Smooth muscle cell of the brain vasculature (primary cell): ENCODE data around the gene MAMDC4.
A peak's percentile ranks its signal among the peaks of the same experiment; 100 is the strongest.
"Not testable (repeated sequence)": the region's sequence is repeated elsewhere in the genome, so short reads cannot be mapped to it uniquely, and the experiment has no call there.

Experiments used
- DNase-seq: peaks from one replicate; pipeline ENCODE4 v3.0.0-alpha.2; 2012; ENCODE audit warnings: low read depth, low spot score

MAMDC4 gene

DNA sequence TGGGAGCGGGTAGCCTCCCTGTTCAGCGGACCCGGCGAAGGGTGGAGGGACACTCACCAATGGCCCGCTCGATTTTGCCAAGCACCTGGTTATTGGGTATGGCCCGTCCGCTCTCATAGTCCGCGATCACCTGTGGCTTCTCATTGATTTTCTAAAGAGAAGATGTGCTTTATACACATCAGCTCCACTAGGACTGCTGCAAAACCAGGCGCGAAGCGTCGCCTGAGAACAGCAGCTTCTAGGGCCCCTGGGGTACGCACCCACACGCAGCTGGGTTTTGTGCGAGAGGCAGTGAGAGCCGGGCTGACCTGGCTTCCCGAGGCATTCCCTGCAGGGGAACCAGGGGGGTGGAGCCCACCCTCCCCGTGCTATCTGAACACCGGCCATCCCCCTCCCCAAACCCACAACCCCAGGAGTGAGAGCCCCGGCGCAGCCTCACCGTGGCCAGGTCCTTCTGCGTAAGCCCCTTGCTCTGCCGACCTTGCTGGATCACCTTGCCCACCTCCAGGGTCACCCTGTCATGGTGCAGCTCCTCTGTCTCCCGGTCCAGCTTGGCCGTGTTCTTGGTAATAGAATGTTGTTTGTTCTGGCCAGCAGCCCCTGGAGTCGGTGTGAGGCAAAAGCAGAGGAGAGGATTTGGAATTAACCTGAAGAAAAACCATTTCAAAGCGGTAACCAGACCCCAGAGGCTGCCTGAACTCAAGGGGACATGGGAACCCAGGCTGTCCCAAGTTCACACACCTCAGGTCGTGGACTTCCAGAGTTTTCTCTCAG is 10.9 kb downstream of the MAMDC4 start:
- no peak for DNase-seq

DNA sequence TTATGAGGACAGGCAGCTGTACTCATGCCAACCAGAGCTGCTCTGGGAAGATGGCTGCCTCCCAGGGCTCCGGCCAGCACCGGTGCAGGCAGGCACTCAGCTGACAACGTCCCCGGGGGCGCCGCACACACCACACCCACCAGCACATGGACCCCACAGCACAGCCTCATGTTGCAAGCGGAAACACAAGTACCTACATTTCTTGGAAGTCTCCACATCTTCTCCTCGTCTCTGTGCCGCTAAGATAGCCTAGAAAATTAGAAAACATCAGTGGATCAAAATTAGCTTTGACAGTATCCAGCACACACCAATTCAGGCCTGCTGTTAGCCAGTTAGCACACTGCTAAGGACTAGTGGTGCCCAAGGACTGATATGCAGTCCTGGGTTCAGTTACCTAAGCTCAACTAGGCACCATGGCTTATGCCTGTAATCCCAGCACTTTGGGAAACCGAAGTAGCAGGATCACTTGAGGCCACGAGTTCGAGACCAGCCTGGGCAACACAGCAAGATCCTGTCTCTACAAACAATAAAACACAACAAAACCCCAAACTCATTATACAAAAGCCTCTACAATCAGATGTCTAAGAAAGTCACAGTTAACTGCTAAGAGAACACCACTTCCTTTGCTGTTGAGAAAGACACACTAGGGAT is 11.6 kb downstream of the MAMDC4 start:
- no peak for DNase-seq

DNA sequence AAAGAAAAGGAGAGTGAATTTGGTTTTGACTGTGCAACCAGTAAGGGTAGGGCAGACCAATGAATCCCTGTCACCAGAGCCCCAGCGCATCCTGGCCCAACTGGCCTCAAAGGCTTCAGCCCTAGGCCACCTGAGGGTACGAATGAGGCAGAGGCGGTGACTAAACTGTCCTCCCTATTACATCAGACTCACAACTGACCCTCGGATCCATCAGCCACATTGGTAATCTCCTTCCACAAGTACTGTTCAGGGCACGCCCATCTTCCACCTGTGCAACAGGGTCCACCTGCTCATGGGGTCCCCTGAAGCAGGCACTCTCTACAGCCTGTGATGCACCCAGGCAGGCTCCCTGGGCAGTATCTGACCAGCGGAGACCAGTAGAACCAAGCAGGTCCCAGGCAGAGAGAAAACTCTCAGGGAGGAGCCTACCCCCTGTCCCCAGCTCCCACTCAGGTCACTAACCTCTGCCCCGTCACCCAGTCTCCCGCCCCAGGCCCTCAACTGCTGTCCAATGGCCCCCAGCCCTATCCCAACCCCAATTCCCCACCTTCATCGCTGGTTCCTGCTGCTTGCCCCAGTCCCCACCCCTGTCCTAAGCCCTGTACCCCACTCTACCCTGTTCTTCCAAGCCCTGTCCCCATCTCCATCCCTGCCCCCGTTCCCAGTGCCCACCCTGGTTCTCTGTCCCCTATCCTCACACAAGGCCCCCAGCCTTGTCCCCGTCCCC is 13.1 kb downstream of the MAMDC4 start:
- no peak for DNase-seq

DNA sequence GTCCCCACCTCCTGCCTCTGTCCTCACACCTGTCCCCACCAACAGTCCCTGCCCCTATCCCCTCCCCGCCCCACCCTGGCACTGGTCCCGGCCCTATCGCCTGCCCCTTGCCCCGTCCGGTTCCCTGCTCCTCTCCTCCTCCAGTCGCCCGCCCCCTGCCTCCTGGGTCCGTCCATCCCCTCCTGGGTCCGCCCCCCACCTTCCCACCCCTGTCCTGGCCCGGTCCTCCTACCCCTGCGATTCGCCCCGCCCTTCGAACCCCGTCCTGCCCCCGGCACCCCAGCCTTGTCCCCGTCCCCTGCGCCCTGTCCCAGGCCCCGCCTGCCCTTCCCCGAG is 13.6 kb downstream of the MAMDC4 start:
- DNase-seq, result no peak

DNA sequence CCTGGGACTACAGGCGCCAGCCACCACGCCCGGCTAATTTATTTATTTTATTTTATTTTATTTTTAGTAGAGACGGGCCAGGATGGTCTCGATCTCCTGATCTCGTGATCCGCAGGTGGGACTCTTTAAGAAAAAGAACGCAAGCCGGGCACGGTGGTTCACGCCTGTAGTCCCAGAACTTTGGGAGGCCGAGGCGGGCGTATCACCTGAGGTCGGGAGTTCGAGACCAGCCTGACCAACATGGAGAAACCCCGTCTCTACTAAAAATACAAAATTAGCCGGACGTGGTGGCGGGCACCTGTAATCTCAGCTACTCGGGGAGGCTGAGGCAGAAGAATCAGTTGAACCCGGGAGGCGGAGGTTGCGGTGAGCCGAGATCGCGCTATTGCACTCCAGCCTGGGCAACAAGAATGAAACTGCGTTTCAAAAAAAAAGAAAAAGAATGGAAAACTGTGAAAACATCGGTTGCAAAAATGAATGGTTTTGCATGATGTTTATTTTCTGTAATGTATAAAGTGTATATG is 14.8 kb downstream of the MAMDC4 start:
- not testable (repeated sequence) for DNase-seq

DNA sequence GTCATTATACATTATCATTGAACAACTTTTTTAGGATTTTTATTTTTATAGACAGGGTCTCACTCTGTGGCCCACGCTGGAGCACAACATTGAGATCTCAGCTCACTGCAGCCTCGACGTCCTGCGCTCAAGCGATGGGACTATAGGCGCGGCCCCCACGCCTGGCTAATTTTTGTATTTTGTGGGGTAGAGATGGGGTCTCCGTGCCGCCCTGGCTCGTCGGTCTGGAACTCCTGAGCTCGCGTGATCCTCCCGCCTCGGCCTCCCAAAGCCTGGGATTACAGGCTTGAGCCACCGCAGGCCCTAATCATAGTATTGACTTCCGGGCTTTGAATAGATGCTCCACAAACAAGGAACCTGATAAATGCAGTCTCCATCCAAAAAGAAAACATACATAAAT is 15.3 kb downstream of the MAMDC4 start:
- DNase-seq, result no peak

DNA sequence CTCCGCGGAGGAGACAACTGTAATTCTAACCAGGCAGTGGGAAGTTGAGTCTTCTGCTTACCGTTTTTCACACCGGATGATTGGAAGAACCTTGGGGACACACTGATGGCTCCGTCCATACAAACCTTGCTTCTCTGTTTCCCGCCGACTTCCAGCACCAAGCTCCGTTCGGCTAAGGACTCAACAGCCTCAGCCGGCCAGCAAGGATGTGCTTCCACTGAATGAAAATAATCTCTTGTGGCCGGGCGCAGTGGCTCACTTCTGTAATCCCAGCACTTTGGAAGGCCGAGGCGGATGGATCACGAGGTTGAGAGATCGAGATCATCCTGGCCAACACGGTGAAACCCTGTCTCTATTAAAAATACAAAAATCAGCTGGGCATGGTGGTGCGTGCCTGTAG is 15.8 kb downstream of the MAMDC4 start:
- DNase-seq, result no peak

DNA sequence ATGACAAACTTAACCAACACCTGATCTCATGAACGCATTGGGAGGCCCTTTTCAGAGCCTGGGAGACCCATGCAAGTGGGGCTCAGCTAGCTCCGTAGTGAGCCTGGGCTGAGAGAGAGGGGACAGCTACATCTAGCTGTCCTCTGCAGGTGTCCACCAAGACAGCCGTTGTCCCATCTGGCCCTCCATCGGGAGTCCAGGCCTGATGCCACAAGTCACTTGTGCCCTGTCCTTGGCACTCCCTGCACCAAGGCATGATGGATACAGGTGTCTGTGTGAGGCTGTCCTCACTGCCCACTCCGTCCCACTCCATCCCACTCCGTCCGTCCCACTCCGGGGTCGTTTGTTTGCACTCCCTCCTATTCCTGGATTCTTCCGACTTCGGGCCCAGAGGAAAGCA is 16.5 kb downstream of the MAMDC4 start:
- no peak for DNase-seq

DNA sequence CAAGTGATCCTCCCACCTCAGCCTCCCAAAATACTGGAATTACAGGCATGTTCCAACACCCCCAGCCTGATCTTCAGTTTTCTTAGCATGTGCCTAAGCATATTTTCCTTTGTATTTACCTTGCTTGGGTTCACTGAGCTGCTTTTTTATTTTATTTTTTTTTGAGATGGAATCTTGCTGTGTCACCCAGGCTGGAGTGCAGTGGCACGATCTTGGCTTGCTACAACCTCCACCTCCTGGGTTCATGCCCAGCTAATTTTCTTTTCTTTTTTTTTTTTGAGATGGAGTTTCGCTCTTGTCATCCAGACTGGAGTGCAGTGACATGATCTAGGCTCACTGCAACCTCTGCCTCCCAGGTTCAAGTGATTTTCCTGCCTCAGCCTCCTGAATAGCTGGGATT is 17.5 kb downstream of the MAMDC4 start:
- DNase-seq, result not testable (repeated sequence)

DNA sequence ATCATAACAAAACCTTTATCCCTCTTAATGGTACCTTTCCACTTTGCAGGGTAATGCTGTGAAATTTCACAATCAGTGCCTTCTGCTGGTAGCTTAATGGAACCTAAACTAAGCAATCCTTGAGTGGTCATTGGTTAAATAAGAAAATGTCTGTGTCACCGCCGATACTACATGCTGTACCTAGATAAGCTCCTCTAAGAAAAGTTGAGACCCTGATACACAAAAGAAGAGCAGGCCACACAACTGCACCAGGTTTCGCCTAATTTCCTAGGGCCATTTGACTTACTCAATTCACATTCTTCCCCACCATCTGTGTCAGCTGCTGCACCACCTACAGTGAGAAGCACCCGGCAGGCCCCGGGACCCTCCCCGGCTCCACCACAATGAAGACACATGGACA is 23.0 kb downstream of the MAMDC4 start:
- DNase-seq, result no peak

DNA sequence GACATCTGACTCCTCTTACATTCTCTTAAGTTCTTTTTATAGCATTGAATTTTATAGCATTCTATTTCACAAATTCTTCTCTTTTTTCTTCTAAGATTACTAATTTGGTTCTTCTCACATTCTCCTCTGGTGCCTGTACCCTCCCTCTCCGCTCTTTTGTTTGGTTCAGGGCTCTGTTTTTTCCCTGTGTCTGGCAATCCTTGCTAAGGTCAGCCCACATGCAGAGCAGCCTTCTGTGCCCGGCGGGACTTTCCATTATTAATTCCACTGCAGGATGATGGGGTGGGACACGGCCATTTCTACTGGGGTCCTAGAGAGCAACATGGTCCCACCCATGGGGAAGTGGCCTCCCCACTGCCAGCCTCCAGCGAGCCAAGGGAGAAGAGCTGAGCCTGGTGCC is 24.3 kb downstream of the MAMDC4 start:
- DNase-seq, result no peak

DNA sequence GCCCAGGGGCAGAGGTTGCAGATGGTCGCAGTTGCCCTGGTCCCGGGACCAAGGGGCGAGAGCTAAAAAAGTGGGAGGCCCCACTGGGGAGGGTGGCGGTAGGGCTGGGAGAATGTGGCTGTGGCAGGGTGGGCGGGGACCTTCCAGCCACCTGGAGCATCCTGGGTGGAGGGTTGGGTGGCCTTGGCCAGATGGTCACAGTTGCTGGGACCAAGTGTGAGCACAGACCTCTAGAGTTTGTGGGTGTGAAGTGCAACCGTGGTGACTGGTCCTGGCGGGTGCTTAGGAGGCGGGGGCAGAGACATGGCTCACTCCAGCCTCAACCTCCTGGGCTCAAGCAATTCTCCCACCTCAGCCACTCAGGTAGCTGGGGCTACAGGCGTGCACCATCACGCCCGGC is 28.5 kb downstream of the MAMDC4 start:
- DNase-seq, result no peak

DNA sequence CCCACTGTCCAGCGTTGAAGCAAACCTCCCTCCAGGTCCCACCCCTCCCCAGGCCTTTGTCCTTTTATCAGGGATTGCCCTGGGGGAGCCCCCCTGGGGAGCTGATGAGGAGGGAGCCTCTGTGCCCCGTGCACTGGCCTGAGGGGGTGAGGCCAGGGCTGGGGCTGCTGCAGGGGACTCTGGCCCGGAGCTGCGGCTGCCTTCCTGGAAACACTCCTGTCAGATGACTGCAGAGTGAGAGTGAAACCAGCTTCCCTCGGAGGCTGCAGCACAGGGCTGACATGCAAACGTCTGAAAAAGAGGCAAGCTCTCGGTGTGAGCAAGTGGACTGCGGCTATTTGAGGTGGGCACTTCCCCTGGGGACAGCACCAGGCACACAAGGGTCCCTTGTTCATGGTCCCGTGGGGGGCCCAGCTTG is 29.6 kb downstream of the MAMDC4 start:
- DNase-seq, result no peak

DNA sequence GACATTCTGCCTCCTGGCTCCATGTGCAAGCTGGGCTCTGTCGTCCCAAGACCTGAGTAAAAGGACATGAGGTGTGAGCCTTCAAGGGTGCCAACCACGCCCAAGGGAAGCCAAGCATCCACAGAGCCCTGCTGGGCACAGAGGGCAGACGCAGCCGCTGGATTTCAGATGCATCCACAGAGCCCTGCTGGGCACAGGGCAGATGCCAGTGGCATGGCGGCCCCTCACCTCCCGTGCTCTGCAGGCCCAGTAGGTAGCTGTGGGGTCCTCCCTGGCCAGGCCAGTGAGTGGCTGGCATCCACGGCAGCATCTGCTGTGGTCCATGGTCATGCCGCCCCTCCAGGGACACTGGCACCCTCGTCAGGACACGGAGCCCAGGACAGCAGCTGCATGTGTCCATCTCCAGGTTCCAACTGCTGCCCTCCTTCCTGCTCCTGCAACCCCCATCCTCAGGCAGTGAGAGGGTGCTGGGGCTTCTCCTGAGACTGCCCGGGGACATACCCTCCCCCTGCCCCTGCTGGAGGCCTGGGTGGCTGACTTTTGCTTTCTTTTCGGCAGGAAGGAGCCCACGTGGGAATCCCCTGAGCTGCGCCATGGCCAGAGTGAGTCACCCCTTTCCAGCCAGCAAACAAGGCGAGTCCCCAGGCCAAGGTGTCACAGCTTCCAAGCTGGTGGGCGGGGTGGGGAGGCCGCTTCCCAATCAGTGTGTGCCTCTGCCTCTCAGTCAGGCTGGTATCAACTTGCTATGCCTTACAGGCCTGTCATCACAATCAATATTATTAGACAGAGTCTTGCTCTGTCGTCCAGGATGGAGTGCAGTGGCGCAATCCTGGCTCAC is 30.2 kb downstream of the MAMDC4 start:
- DNase-seq, result no peak

DNA sequence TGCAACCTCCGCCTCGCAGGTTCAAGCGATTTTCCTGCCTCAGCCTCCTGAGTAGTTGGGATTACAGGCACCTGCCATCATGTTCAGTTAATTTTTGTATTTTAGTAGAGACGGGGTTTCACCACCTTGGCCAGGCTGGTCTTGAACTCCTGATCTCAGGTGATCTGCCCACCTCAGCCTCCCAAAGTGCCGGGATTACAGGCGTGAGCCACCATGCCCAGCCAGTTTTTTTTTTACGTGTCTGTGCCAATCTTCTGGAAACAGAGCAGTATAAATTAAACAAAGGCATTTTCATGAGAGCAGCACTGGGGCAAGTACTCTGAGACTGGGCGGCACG is 30.8 kb downstream of the MAMDC4 start:
- DNase-seq, result not testable (repeated sequence)

DNA sequence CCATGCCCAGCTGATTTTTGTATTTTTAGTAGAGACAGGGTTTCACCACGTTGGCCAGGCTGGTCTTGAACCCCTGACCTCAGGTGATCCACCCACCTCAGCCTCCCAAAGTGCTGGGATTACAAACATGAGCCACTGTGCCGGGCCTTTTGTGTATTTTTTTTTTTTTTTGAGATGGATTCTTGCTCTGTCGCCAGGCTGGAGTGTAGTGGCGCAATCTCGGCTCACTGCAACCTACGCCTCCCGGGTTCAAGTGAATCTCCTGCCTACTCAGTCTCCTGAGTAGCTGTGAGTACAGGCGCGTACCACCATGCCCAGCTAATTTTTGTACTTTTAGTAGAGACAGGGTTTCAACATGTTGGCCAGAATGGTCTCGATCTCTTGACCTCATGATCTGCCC is 31.5 kb downstream of the MAMDC4 start:
- not testable (repeated sequence) for DNase-seq

DNA sequence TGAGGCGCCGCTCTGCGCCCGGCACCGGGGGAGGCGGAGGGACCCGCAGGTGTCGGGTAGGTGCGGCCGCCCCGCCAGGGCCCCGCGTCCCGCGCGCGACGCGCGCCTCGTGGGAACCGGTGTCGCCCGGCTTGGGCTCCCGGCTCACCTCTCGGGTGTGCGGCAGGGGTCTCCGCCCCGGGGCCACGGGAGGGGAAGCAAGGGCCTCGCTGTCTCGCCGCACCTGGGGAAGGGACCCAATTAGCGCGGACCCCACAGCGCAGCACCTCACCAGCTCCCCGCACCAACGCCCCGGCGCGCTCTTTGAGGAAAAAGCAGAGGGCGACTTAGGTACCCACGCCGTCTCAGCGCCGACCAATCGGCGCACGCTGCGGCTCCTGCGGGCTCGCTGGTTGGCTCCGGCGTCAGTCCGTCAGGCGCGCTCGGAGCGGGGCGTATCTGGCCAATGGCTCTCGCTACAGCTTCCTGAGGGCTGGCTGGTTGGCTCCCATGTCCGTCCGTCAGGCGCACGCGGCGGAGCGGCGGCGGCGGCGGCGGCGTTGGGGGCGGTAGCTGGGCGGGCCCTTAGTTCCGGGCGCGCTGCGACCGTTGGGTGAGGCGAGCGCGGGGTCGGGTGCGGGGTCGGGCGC is 33.9 kb downstream of the MAMDC4 start, which contains the start of gene TRAF2:
TRAF2 (plus strand) TSS at position 567 of the 629 bp plus-strand sequence. CDS start 12,225 bp downstream, outside the sequence.
- DNase-seq, result peak; percentile 99

DNA sequence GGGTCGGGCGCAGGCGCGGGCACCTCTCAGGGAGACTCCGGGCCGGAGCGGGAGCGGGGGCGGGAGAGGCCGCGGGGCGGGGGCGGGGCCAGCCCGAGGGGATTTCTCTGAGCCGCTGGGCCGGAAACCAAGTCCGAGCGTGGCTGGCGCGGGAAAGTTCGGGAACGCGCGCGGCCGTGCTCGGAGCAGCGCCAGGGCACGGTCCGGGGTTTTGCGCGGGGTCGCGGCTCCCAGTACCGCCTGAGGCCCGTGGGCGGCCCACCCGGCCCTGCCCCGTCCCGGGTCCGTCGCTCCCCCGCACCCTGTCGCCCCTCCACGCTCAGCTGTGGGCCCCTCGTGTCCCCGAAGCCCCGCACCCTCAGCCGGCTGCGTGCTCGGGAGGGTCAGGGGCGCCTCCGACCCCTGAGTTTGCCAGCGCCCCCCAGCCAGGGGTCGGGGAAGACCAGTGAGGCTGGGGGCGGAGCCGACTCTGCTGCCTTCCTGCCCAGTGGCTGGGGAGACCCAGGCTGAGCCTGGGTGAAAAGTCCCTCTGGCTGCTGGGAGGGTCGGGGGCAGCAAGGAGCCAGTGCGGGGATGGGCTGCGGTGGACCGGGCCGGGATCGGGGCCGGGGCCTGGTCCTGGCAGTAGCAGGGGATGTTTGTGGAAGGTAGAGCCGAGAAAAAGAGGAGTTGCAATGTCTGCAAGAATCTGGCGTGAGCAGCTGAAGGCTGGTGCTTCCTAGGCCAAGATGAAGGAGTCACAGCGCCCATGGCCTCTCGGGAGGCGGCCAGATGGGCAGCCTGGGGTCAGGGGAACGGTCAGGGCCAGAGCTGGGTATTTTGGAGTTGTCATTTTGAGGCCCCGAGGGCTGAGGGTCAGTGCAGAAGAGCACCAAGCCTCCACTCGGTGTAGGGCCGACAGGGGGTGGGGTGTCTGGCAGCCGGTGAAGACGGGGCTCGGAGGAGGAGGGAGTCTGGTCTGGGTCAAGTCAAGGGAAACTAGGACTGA is 34.8 kb downstream of the MAMDC4 start:
- DNase-seq, result no peak

DNA sequence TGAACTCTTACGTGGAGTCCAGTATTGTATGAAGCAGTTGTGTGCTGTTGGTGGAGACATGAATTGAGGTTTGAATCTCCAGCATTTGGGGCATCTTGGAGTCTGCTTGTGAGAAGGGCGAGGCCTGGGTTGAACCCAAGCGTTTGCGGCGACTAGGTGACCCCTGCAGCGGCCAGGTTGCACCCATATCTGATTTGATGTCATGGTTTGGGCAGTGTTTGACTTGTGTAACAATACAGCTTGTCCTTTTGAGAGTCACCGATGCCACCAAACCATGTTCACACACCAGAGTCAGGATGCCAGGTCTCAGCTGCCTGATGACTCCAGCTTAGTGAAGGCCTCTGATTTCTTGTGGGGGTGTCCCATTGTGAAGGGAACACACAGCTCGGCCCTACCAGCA is 36.3 kb downstream of the MAMDC4 start:
- no peak for DNase-seq

DNA sequence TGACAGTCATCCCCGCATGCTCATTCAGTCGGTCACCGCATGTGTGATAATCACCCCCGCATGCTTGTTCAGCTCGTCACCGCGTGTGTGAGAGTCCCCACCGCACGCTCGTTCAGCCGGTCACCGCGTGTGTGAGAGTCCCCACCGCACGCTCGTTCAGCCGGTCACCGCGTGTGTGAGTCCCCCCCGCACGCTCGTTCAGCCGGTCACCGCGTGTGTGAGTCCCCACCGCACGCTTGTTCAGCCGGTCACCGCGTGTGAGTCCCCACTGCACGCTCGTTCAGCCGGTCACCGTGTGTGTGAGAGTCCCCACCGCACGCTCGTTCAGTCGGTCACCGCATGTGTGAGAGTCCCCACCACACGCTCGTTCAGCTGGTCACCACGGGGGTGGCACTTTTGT is 37.7 kb downstream of the MAMDC4 start:
- DNase-seq, result no peak
